ENCODE data around the gene PRKCA. TPM values are rescaled to one million over a fixed set of nuclear protein-coding genes. Genes with fewer than 3 reads are reported as not detected.

PRKCA gene
- total RNA-seq, 3 donors from 2014 or later, result 42.3 to 77.7 (median 56.3) TPM

- Histone ChIP-seq H3K4me3 (no peak overlapping the region), H3K9me3 (peaks cover 7% of the 10 kb centered on the region), H3K4me1 (ENCODE audit: low read depth) (no peaks in the 10 kb centered on the region), H3K36me3 (ENCODE audit: low read depth) (no peaks in the 10 kb centered on the region)
- intact Hi-C loops (cut with DNase I, micrococcal nuclease), result no loop called here
- no peak for TF ChIP-seq CTCF (IDR thresholded peaks at IDR 0.05)
- no peak for DNase-seq
- peak; percentile 79 for ATAC-seq
Measured at GRCh38 chr17:66610361-66611133, 308.1 kb downstream of the PRKCA start.

- peaks cover 7% of the 10 kb centered on the region for H3K9me3 ChIP-seq
- DNase-seq (no peak), ATAC-seq (no peak)
- H3K4me3 ChIP-seq, result no peak overlapping the region
- no peaks in the 10 kb centered on the region for H3K4me1 ChIP-seq (ENCODE audit: low read depth)
- intact Hi-C loops (cut with DNase I, micrococcal nuclease), result no loop called here
- H3K36me3 ChIP-seq (ENCODE audit: low read depth), result no peaks in the 10 kb centered on the region
- no peak for TF ChIP-seq CTCF (IDR thresholded peaks at IDR 0.05)
Measured at GRCh38 chr17:66611397-66611796, 309.0 kb downstream of the PRKCA start.

- intact Hi-C loops (cut with DNase I, micrococcal nuclease), result no loop called here
- Histone ChIP-seq H3K36me3 (ENCODE audit: low read depth) (no peaks in the 10 kb centered on the region), H3K4me3 (no peak overlapping the region), H3K9me3 (peaks cover 7% of the 10 kb centered on the region), H3K4me1 (ENCODE audit: low read depth) (no peaks in the 10 kb centered on the region)
- no peak for TF ChIP-seq CTCF (IDR thresholded peaks at IDR 0.05)
- ATAC-seq, result no peak
- no peak for DNase-seq
Measured at GRCh38 chr17:66612993-66613392, 310.6 kb downstream of the PRKCA start.

GRCh38 chr17:66614469-66614868 lies 312.1 kb downstream of the PRKCA start:
- TF ChIP-seq CTCF (IDR thresholded peaks at IDR 0.05), result no peak
- peaks cover 7% of the 10 kb centered on the region for H3K9me3 ChIP-seq
- intact Hi-C loops (cut with DNase I, micrococcal nuclease), result no loop called here
- DNase-seq (no peak), ATAC-seq (no peak)
- no peak overlapping the region for H3K4me3 ChIP-seq
- H3K4me1 ChIP-seq (ENCODE audit: low read depth), result no peaks in the 10 kb centered on the region
- no peaks in the 10 kb centered on the region for H3K36me3 ChIP-seq (ENCODE audit: low read depth)

GRCh38 chr17:66619206-66619605 lies 316.8 kb downstream of the PRKCA start:
- intact Hi-C loops (cut with DNase I, micrococcal nuclease), result no loop called here
- Histone ChIP-seq H3K9me3 (no peaks in the 10 kb centered on the region), H3K4me3 (no peak overlapping the region), H3K36me3 (ENCODE audit: low read depth) (no peaks in the 10 kb centered on the region), H3K4me1 (ENCODE audit: low read depth) (no peaks in the 10 kb centered on the region)
- no peak for TF ChIP-seq CTCF (IDR thresholded peaks at IDR 0.05)
- DNase-seq (no peak), ATAC-seq (no peak)
